HG02973 (cell line): ENCODE measurements around the gene NUB1.

ENCODE experiments used
- ATAC-seq: cut with Tn5 transposase; IDR thresholded peaks from one replicate; pipeline ENCODE4 v1.9.1; 2021; ENCODE audit warnings: moderate library complexity; ENCODE audit not compliant: unreplicated experiment

NUB1 gene

GRCh38 chr7:151342102-151342646 is 562 bp downstream of the NUB1 start:
- ATAC-seq = peak; percentile 56

GRCh38 chr7:151342811-151343210 is 1.2 kb downstream of the NUB1 start:
- ATAC-seq = no peak

DNA sequence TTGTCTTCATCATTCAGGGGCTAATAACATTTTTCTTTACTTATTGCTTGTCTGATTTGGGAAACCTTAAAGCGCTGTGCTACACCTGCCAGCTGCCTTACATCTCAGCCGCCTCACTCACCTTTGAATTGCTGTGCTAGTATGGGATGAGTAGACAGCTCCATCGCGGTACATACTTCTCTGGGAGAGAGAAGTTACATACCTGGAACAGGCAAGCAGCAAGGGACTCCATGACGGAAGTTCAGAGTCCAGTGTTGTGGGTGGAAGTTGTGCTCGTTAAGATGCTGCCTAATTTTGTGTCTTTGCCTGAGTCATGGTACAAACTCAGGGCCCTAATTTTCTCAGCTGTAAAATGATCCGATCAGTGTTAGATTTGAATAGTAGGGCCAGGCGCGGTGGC is 1.9 kb downstream of the NUB1 start:
- no peak for ATAC-seq

GRCh38 chr7:151345576-151346469 is 4.2 kb downstream of the NUB1 start:
- ATAC-seq = no peak

- ATAC-seq = no peak
Measured at GRCh38 chr7:151346470-151346769, 4.8 kb downstream of the NUB1 start.

- no peak for ATAC-seq
Measured at GRCh38 chr7:151347200-151347599, 5.6 kb downstream of the NUB1 start.

DNA sequence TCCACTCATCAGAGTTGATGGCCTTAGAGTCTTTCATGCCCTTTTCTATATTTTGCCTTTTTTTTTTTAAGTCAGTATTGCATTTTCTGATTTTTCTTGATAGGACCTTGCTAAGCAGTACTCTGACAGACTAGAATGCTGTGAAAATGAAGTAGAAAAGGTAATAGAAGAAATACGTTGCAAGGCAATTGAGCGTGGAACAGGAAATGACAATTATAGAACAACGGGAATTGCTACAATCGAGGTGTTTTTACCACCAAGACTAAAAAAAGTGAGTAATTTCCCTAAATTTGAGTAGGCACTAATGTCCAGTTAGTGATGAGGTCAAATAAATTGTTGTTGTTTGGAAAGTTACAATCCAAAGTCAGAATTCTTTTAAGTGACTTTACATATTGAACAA is 7.4 kb downstream of the NUB1 start:
- ATAC-seq = no peak

DNA sequence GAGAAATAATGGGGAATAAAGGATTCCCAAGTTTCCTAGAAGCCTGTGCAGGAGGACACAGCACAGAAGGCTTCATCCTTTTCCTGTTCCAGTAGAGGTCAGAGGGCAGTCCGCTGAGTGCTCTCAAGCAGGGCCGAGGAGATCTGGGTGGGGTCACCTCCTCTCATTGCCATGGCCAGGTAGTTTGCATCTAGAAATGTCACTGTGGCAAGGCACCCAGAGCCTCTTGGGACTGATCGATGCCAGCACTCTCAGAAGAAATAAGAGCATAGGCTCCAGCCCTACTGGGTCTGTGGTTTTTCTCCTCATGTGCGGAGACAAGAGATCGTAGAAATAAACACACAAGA is 7.9 kb downstream of the NUB1 start:
- peak; percentile 33 for ATAC-seq

GRCh38 chr7:151351027-151351426 is 9.4 kb downstream of the NUB1 start:
- no peak for ATAC-seq

GRCh38 chr7:151351967-151352366 is 10.4 kb downstream of the NUB1 start:
- ATAC-seq = peak; percentile 35

- no peak for ATAC-seq
Measured at GRCh38 chr7:151352512-151352911, 10.9 kb downstream of the NUB1 start.

DNA sequence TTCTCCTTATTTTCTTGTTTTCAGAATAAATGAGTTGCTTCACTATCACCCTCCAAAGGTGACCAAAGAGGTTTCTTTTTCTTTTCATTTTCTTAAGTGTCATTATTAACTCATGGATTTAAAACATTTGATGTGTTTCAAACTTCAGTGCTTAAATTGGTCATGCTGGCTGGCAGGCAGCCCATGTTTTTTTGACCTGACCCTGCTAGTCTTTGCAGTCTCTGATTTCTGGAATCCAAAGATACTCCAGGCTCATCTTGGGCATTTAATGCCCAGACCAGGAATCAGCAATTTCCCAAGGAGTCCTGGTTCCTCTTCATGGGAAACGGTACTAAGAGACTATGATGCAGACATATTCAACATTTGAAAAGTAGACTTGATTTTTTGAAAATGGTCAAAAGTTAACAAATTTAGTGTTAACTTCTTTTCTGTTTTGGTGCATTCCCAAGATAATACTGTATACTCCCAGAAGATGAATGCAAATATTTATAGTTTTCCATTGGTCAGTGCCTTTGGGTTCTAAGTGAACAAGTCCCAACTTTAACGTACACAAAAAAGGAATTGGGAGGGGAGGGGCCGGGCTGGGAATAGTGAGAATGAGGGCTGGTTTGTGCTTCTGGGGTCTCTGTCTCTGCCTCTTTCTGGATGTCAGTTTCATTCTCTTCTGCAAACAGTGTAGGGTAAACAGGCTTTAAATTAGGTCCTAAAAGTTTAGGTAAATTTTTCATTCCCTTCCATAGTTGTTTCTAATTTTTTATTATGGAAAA is 19.8 kb downstream of the NUB1 start:
- no peak for ATAC-seq

DNA sequence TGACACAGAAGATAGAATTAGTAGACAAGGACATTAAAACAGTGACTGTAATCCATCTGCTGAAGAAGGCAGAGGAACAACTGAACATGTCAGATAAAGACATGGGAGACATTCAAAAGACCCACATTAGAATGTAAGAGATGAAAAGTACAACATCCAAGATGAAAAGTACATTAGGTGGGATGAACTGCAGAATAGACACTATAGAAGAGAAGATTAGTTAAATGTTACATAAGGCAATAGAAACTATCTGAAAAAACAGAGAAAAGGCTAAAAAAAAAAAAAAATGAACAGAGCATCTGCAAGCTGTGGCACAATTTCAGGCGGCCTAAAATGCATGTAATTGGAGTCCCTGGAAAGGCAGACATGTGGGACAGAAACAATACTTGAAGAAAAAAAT is 21.6 kb downstream of the NUB1 start:
- ATAC-seq = no peak

- no peak for ATAC-seq
Measured at GRCh38 chr7:151366166-151366879, 24.7 kb downstream of the NUB1 start.

DNA sequence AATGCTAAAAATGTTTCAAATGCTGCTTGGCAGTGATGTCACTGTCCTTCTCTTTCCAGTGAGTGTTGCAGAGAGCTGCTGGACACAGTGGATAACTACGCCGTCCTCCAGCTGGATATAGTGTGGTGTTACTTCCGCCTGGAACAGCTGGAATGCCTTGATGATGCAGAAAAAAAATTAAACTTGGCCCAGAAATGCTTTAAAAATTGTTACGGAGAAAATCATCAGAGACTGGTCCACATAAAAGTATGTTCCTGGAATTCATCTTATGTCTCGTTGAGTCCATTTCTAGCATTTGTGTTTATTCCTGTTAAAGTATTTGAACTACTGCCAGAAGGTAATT is 25.2 kb downstream of the NUB1 start:
- ATAC-seq = no peak

DNA sequence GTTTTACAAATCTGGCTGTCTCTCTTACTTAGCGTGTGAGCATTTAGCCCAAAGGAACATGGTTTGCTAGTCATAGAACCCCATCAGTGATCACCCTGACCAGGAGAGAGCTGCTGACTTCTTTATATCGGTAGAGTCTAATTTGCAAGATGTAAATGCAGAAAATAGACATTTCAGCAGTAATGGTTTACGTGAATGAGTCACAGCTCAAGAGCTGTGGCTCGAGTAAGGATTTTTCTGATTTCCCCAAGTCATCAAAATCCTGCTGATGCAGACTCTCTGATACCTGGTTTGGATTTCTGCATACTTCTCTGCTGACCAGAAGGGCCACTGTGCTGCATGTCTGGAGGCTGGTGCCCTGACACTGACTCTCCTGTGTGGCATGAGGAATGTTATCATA is 25.7 kb downstream of the NUB1 start:
- ATAC-seq = no peak

GRCh38 chr7:151368136-151368571 is 26.5 kb downstream of the NUB1 start:
- peak; percentile 86 for ATAC-seq

GRCh38 chr7:151371266-151371665 is 29.7 kb downstream of the NUB1 start:
- no peak for ATAC-seq

- ATAC-seq = no peak
Measured at GRCh38 chr7:151372612-151373265, 31.1 kb downstream of the NUB1 start.

GRCh38 chr7:151373599-151373998 is 32.0 kb downstream of the NUB1 start:
- no peak for ATAC-seq

- ATAC-seq = no peak
Measured at GRCh38 chr7:151374139-151374538, 32.5 kb downstream of the NUB1 start.
